Activated T-helper 9 cell treated with anti-CD3 and anti-CD28 coated beads, Interleukin-2, amount 50 U/mL, for 16 hours (primary cell): Measurements from ENCODE around the gene CISD3.
"Not testable (repeated sequence)": the region's sequence is repeated elsewhere in the genome, so short reads cannot be mapped to it uniquely, and the experiment has no call there.

Experiments used
- DNase-seq: peaks from one replicate; pipeline ENCODE4 v3.0.0-alpha.2; 2020; ENCODE audit warnings: low read depth

Gene CISD3

DNA sequence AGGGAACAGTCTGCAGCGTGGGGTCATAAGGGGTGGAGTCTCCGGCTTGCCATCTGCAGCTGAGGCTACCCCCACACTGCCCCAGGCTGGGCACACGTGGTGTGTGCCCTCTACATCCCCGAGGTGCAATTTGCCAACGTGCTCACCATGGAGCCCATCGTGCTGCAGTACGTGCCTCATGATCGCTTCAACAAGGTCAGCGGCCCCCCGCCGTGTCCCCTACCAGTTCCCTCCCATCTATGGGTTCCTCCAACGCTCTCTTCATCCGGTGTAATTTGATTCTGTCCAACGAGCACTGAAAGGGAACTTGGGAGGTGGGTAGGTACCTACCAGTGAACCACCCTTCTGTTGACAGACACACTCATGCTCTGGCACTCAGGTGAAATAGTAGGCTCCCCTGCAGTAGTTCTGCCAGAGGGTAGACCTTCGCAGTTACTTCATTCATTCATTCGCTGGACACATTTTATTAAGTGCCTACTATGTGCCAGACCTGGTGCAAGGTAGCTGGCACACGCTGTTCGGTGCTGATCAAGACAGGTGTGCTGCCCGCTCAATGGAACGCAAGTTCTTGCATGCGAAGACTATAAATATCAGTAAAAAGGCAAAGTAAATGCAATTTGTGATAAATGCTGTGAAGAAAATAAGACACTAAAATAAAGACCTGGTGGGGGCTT, 22.3 kb upstream of the CISD3 start:
- DNase-seq = no peak

DNA sequence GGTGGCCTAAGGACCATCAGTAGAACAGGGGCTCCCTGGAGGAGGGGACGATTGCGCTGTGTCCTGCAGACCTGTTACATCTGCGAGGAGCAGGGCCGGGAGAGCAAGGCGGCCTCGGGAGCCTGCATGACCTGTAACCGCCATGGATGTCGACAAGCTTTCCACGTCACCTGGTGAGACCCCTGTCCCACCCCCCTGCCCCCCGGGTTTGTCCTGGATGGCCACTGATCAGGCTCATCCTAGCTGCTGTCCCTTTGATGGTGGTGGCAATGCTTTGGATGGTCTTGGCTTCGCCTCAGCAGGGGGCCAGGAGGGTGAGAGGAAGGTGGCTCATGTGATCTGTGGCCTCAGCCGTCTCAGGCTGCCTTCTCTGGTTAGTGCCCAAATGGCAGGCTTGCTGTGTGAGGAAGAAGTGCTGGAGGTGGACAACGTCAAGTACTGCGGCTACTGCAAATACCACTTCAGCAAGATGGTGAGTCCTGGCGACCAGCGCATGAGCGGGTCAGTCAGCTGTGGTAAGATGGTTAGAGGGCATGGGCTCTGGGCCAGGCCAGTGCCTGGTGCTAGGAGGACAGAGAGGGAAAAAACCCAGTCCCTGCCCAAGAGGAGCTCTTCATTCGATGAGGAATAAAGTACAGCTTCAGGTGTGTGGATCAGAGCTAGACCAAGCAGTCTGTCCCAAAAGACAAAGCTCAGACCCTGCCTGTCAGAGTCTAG, 20.9 kb upstream of the CISD3 start:
- no peak for DNase-seq

DNA sequence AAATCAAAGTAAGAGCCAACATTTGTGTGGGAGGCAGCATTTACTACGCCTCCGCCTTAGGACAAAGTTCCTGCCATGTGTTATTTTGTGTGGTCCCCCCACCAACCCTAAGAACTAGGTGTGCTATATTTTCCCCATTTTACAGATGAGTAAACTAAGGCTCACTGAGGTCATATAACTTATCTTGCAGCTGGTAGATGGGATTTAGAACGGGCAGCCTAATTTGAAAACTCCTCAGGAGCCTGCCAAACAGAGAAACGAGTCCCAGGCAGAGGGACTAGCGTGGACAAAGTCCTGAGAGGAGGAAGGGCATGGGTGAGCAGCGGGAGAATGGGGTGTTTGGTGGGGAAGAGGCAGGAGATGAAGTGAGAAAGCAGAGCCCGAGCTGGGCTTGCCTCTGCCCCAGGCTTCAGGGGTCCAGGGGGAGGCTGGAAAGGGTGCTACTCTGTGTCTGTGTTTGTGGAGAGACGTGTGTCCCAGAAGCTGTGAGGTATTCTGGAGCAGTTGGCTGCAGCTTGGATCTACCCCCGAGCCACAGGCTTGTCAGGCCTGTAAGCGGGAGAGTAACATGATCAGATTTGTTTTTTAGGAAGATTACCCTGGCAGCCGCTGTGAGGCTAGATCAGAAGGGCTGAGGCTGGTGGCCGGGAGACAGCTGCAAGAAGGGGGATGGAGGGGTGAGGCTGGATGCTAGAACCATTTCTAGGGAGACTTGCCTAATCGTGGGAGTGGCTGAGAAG, 20.1 kb upstream of the CISD3 start:
- DNase-seq = no peak

DNA sequence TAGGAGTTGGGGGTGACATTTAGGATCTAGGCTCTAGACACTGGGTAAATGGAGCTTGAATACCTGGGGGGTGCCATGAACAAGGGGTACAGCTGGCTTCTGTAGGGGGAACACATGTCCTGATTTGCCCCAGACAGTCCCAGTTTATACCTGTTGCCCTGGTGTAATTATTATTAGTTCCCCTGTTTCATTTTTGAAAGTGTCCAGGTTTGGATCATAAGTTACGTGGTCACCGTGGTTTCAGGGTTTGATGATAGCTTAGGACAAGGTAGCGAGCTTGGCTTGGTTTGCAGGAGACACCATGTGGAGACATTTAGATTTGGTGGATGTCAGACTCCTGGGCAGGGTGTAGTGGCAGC, 19.6 kb upstream of the CISD3 start:
- no peak for DNase-seq

DNA sequence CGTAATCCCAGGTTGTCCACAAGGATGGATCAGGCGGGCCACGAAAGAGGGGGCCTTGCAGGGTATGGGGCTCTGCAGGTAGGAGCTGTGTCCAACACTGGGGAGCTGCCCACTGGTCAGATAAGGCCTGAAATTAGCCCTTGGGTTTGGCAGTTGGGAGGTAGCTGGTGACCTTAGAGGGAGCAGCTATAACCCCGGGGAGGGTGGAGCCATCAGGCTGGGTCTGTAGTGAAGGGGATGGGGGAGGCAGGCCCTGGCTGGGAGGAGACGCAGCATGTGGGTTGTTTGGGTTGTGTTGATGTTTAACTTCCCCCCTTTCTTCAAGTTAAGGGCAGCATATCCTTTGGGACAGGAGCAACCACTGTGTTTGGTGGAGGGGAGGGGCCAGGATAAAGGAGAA, 19.2 kb upstream of the CISD3 start:
- DNase-seq = no peak

DNA sequence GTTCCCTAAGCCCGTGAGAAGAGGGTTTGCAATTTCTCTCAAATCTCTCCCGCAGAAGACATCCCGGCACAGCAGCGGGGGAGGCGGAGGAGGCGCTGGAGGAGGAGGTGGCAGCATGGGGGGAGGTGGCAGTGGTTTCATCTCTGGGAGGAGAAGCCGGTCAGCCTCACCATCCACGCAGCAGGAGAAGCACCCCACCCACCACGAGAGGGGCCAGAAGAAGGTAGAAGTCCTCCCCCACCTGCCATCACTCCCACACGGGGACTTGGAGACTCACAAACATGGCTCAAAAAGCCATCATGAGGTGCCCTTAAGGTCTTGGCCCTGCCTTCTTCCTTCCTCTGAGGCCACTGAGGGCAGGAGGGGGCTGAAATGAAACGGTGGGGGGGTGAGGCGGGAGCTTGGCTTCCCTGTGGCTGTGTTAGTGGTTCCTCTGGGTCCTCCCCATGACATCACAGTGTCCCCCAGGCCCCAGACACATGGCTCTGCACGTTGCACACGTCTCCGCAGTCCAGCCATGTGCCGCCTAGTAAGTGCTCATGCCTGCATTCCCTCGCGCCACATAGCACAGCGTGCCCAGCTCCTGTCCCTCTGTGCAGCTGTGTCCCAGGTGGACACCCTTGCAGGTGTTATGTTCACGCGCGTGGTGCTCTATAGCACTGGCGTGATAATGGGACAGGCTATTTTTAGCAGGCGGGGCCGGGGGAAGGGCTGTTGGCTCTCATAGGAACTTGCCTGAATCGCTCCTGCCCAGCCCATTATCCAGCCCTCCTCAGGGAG, 18.2 kb upstream of the CISD3 start:
- DNase-seq = no peak

DNA sequence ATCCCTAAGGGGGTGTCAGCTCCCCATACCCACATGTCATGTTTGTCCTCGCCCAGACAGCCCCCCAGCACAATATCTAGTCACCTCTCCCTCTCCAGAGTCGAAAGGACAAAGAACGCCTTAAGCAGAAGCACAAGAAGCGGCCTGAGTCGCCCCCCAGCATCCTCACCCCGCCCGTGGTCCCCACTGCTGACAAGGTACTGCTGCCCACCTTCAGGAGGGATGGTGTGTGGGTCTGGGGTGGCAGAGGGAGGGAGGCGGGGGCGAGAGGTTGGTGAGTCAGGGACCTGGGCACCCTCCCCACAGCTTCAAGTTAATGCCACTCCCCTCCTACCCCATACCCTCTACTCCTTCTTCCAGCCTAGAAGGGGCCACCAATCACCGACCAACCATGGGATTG, 17.5 kb upstream of the CISD3 start:
- no peak for DNase-seq

DNA sequence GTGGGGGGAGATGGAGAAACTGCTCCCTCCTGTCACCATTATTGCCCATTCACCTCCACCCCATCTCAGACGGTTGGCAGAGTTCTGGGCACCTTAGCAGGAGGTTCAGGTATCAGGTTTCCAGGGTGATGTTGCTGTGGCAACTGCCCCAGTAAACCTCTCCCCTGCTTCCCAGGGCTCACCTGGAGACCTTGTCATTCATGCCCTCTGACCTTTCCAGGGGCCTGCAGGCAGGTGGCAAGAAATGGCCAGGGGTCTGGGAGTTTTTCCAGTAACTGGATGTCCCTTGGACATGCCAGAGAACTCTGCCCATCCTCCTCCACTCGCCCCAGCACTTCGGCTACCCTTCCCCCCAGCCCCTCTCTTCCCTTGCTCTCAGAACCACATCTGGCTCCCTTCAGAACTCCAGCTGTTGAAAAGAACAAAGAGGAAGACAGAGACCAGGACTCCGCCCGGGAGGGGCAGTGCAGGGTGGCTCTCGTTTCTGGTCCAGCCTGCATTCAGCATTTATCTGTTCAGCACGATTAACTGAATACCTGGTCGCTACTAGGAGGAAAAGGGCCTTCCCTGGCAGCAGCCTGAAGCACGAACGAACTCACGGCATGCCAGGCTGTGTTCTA, 16.6 kb upstream of the CISD3 start:
- DNase-seq = no peak

DNA sequence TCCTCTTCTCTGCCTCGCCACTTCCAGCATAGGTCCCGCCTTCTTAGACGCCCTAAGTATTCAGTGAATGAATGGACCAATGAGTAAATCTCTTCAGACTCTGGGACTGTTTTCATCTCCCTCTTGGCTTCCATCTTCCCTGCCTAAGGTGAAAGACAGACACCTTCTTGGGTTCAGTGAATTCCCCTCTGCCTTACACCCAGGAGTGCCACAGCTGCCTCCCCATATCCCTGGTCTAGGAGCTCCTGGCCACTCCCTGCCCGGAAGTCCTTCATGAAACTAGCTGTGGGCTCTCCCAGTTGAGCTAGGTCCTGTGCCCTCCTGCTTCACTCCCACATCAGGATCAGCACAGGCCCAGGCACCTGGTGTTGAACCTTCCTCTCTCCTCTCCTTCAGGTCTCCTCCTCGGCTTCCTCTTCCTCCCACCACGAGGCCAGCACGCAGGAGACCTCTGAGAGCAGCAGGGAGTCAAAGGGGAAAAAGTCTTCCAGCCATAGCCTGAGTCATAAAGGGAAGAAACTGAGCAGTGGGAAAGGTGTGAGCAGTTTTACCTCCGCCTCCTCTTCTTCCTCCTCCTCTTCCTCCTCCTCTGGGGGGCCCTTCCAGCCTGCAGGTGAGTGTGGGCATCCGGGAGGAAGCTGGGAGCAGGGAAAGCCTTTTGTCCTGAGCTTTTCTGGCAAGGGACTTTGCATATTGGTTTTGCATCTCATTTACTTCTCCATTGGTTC, 14.8 kb upstream of the CISD3 start:
- no peak for DNase-seq

DNA sequence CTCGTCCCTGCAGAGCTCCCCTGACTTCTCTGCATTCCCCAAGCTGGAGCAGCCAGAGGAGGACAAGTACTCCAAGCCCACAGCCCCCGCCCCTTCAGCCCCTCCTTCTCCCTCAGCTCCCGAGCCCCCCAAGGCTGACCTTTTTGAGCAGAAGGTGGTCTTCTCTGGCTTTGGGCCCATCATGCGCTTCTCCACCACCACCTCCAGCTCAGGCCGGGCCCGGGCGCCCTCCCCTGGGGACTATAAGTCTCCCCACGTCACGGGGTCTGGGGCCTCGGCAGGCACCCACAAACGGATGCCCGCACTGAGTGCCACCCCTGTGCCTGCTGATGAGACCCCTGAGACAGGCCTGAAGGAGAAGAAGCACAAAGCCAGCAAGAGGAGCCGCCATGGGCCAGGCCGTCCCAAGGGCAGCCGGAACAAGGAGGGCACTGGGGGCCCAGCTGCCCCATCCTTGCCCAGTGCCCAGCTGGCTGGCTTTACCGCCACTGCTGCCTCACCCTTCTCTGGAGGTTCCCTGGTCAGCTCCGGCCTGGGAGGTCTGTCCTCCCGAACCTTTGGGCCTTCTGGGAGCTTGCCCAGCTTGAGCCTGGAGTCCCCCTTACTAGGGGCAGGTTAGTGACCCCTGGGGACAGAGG, 13.7 kb upstream of the CISD3 start:
- no peak for DNase-seq

DNA sequence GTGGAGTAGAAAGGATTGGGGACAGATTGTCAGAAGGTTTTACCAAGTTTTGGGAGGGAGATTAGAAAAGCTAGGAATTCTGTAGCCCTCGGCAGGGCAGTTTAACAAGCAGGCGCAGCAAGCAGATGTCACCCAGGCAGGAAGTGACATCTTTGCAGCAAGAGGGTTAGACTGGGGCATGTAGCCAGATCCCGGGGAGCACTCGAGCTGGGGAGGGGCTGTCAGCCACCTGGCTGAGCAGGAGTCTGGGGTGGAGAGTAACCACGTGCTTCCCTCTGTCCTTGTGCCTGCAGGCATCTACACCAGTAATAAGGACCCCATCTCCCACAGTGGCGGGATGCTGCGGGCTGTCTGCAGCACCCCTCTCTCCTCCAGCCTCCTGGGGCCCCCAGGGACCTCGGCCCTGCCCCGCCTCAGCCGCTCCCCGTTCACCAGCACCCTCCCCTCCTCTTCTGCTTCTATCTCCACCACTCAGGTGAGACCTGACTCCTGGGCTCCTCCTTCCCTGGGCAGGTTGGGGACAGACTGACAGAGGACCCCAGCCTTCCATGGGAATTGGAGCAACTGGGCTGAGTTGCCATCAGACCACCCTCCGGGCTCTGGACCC, 12.9 kb upstream of the CISD3 start:
- DNase-seq = no peak

DNA sequence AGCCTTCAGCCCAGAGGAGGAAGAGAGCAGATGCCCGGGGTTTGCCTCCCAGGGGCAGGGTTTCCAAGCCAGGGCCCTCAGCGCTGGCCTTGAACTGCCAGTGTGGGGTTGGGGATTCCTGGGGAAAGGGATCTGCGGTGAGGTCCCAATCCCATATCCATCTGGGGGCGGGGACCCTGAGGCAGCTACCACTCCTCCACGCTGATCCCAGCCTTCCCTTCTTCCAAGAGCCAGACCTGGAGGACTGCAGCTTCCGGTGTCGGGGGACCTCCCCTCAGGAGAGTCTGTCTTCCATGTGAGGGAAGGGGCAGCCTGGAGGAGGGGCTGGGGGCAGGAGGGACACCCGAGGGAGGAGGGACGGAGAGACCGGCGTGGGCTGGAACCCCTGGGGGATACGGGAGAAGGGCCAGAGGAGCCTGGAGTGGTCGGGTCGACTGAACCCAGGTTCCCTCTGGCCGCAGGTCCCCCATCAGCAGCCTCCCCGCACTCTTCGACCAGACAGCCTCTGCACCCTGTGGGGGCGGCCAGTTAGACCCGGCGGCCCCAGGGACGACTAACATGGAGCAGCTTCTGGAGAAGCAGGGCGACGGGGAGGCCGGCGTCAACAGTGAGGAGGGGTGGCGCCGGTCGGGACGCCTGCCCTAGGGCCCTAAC, 10.7 kb upstream of the CISD3 start:
- DNase-seq = no peak

DNA sequence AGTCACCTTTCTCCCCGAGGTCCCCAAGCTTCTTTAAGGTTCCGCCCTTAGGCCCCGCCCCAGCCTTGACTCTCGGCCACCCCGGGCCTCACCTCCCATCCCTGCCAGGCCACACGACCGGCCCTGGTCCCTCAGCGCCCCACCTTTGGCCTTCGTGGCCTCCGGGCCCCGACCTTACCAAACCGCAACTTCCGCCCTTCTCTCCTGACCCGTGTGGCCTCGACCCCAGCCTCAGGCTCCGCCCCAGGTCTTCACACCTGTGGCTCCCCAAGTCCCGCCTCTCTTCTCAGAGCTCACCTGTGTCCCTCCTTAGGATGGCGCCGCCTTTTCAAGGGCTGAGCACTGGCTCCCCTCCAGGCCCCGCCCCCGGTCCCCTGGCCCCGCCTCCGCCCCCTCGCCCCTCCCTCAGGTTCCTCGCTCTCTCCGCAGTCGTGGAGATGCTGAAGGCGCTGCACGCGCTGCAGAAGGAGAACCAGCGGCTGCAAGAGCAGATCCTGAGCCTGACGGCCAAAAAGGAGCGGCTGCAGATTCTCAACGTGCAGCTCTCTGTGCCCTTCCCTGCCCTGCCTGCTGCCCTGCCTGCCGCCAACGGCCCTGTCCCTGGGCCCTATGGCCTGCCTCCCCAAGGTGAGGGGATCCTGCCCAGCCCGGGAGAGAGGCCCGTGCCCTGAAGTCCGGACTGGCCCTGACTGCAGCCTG, 10.0 kb upstream of the CISD3 start:
- DNase-seq = no peak

DNA sequence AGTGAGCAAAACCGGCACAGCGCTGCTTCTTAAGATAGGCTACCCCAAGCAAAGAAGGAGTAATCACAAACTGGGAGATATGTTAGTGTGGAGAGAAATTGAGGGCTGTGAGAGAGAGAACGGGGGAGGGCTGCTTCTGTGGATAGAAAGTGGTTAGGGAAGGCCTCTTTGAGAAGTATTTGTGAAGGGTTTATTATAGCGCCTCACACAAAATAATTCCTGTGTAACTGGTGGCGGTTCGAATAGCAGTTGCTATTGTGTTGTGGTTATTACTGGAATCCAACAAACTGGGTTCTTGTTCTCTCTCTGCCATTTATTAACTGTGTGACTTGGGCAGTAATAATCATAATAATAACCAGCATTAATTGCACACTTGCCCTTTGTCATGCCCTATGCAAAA, 9.2 kb upstream of the CISD3 start:
- DNase-seq = no peak

DNA sequence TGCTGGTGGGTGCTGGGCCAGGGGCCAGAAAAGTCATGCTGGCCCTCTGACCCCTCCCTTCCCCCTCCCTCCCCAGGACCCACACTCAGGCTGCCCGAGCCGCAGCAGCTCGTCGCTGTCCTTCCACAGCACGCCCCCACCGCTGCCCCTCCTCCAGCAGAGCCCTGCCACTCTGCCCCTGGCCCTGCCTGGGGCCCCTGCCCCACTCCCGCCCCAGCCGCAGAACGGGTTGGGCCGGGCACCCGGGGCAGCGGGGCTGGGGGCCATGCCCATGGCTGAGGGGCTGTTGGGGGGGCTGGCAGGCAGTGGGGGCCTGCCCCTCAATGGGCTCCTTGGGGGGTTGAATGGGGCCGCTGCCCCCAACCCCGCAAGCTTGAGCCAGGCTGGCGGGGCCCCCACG, 8.3 kb upstream of the CISD3 start:
- no peak for DNase-seq

DNA sequence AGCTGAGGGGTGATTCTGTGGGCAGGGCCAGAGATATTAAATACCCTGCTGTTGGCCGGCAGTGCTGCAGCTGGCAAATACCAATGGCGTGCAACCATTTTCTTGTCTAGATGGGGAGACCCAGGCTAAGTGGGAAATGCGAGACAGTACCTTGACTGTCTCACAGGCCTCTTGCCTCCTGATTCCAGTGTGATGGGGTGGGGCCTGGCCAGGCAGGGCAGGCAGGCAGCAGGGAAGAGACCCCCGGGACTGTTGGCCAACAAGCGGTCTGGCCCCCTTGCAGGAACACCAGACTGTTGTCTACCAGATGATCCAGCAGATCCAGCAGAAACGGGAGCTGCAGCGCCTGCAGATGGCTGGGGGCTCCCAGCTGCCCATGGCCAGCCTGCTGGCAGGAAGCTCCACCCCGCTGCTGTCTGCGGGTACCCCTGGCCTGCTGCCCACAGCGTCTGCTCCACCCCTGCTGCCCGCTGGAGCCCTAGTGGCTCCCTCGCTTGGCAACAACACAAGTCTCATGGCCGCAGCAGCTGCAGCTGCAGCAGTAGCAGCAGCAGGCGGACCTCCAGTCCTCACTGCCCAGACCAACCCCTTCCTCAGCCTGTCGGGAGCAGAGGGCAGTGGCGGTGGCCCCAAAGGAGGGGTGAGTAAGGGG, 5.7 kb upstream of the CISD3 start:
- no peak for DNase-seq

DNA sequence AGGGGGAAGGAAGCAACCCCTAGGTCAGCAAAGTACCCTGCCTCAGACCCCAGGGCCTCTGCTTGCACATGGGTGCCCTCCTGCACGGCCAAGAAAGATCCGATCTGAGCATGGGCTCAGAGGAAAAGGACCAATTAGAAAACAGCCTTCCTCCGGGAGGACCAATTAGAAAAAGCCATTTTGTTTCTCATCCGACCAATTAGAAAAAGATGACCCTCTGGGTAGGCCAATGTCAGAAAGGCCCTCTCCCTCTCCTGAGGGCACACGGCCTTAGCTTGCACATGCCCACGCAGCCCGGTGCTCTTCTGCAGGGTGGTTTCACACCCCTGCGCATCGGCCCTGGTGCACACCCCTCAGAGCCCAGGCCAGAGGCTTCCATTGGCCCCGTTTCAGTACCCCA, 5.1 kb upstream of the CISD3 start:
- DNase-seq = no peak

DNA sequence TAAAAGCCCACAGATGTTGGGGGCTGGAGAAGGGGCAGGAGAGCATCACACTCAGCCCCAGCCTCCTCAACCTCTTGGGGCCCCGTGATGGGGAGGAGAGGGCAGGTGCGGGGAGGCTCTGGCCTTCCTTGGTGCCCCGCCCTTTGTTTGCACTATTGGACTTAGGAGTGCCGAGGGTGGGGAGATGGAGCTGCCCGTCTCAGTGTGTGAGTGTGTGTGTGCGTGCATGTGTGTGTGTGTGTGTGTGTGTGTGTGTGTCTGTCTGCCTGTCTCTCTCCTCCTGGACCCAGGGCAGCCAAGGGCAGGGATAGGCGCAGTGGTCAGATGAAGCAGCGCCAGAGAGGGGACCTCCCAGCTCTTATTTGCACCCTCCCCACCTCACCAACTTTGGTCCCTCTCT, 4.0 kb upstream of the CISD3 start:
- not testable (repeated sequence) for DNase-seq

DNA sequence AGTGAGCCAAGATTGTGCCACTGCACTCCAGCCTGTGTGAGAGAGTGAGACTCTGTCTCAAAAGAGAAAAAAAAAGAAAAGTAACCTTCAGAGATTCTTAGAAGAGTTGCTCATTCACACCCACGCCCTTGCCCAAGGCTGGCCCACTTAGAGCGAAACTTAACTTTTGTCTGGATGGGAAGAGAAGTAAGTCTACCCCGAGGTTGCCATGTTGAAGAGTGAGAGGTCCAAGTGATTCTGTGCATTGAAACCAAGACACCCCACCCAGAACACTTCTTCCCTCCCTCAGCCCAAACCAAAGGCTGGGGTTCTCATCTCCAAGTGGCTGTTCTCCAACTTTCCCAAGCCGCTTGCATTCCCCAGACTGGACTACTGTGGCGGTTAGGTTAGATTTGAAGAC, 2.4 kb upstream of the CISD3 start:
- DNase-seq = peak; percentile 68
